ENCODE results near the gene CD48. TPM values are rescaled to one million over a fixed set of nuclear protein-coding genes. Genes with fewer than 3 reads are reported as not detected.

CD48 gene
- polyA plus RNA-seq, 1 of the 3 experiments (the other 2 are of a cell fraction), result not detected

DNA sequence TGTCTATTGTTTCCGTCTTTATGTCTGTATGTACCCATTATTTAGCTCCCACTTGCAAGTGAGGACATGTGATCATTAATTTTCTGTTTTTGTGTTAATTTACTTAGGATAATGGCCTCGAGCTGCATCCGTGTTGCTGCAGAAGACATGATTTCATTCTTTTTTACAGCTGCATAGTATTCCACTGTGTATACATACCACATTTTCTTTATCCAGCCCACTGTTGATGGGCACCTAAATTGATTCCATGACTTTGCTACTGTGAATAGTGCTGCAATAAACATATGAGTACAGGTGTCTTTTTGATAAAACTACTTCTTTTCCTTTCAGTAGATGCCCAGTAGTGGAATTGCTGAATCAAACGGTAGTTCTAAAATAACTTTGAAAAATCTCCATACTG is 52.1 kb downstream of the CD48 start:
- ChIA-PET CTCF (no interaction called here), POLR2A (no interaction called here)
- H3F3A ChIP-seq (replicated peaks; ENCODE audit: insufficient read depth), result no peaks in the 10 kb centered on the region
- no peaks in the 10 kb centered on the region for H3K9me3 ChIP-seq
- H3K4me1 ChIP-seq (ENCODE audit: control insufficient read depth in 1 of 2, insufficient read depth in 2 of 2, low read depth in 1 of 2, low read length in 1 of 2), result no peaks in the 10 kb centered on the region
- no peak overlapping the region for H2AFZ ChIP-seq (ENCODE audit: low read depth)
- H3K27ac ChIP-seq (ENCODE audit: low read depth in 2 of 2, low read length in 1 of 2), result no peak overlapping the region
- DNase-seq, result no peak
- no peaks in the 10 kb centered on the region for H3K9me2 ChIP-seq
- H3K4me2 ChIP-seq, result no peak overlapping the region
- H3K27me3 ChIP-seq (ENCODE audit: insufficient read depth), result no peaks in the 10 kb centered on the region; the same call in 1 of the 2 replicates
- no peaks in the 10 kb centered on the region for H3K79me2 ChIP-seq (ENCODE audit: insufficient read depth)
- no peaks in the 10 kb centered on the region for H4K20me1 ChIP-seq (ENCODE audit: insufficient read depth)
- TF ChIP-seq TEAD4 (IDR thresholded peaks at IDR 0.05; ENCODE audit: borderline replicate concordance, insufficient read depth), result no peak
- TF ChIP-seq MEF2A (IDR thresholded peaks at IDR 0.05; ENCODE audit: borderline replicate concordance, low read depth), result no peak
- no peak for TF ChIP-seq NRF1 (IDR thresholded peaks at IDR 0.05; ENCODE audit: low read depth, low read length)
- no peak for TF ChIP-seq NFIC (IDR thresholded peaks at IDR 0.05; ENCODE audit: borderline replicate concordance)
- no peak for TF ChIP-seq JUND (IDR thresholded peaks at IDR 0.05)
- TF ChIP-seq, protein P1, sequence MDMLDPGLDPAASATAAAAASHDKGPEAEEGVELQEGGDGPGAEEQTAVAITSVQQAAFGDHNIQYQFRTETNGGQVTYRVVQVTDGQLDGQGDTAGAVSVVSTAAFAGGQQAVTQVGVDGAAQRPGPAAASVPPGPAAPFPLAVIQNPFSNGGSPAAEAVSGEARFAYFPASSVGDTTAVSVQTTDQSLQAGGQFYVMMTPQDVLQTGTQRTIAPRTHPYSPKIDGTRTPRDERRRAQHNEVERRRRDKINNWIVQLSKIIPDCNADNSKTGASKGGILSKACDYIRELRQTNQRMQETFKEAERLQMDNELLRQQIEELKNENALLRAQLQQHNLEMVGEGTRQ (IDR thresholded peaks at IDR 0.05; ENCODE audit: borderline replicate concordance, low read depth, low read length), result no peak
- TF ChIP-seq, protein P2, sequence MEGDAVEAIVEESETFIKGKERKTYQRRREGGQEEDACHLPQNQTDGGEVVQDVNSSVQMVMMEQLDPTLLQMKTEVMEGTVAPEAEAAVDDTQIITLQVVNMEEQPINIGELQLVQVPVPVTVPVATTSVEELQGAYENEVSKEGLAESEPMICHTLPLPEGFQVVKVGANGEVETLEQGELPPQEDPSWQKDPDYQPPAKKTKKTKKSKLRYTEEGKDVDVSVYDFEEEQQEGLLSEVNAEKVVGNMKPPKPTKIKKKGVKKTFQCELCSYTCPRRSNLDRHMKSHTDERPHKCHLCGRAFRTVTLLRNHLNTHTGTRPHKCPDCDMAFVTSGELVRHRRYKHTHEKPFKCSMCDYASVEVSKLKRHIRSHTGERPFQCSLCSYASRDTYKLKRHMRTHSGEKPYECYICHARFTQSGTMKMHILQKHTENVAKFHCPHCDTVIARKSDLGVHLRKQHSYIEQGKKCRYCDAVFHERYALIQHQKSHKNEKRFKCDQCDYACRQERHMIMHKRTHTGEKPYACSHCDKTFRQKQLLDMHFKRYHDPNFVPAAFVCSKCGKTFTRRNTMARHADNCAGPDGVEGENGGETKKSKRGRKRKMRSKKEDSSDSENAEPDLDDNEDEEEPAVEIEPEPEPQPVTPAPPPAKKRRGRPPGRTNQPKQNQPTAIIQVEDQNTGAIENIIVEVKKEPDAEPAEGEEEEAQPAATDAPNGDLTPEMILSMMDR (IDR thresholded peaks at IDR 0.05), result no peak
- TF ChIP-seq POLR2AphosphoS5 (IDR thresholded peaks at IDR 0.05; ENCODE audit: low read depth, low read length), result no peak
- TF ChIP-seq EP300 (IDR thresholded peaks at IDR 0.05; ENCODE audit: borderline replicate concordance in 1 of 2, low read depth in 1 of 2, low read length in 1 of 2), result no peak
- TF ChIP-seq ZBTB33 (IDR thresholded peaks at IDR 0.05; ENCODE audit: borderline replicate concordance, low read depth), result no peak
- no peak for TF ChIP-seq GATA2 (CRISPR knock-in tag; IDR thresholded peaks at IDR 0.05)
- TF ChIP-seq RAD21 (IDR thresholded peaks at IDR 0.05; ENCODE audit: low read length), result no peak
- no peak for TF ChIP-seq FOXJ3 (CRISPR knock-in tag; IDR thresholded peaks at IDR 0.05)
- TF ChIP-seq, protein P3, sequence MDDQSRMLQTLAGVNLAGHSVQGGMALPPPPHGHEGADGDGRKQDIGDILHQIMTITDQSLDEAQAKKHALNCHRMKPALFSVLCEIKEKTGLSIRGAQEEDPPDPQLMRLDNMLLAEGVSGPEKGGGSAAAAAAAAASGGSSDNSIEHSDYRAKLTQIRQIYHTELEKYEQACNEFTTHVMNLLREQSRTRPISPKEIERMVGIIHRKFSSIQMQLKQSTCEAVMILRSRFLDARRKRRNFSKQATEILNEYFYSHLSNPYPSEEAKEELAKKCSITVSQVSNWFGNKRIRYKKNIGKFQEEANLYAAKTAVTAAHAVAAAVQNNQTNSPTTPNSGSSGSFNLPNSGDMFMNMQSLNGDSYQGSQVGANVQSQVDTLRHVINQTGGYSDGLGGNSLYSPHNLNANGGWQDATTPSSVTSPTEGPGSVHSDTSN (IDR thresholded peaks at IDR 0.05), result no peak
- TF ChIP-seq RCOR1 (IDR thresholded peaks at IDR 0.05; ENCODE audit: low read length), result no peak
- TF ChIP-seq RXRA (IDR thresholded peaks at IDR 0.05; ENCODE audit: borderline replicate concordance, low read depth), result no peak
- H3K36me3 ChIP-seq (replicated peaks in 1 of 2; ENCODE audit: control insufficient read depth in 1 of 2, insufficient read depth in 2 of 2, low read length in 1 of 2), result no peaks in the 10 kb centered on the region
- no peak overlapping the region for H3K9ac ChIP-seq
- H3K4me3 ChIP-seq (ENCODE audit: low read depth in 2 of 2, low read length in 1 of 2), result no peak overlapping the region
- WGBS (ENCODE audit: low lambda C conversion rate), result 14% methylated on average over 4 of the region's 4 CpGs
